ENCODE data around the gene STX16.

STX16 gene

GRCh38 chr20:58625585-58625984, 25.5 kb upstream of the STX16 start:
- TF ChIP-seq CTCF (conservative IDR thresholded peaks at IDR 0.05), result no peak
- no peak overlapping the region for H3K27ac ChIP-seq

- H3K27ac ChIP-seq, result no peak overlapping the region
- TF ChIP-seq CTCF (conservative IDR thresholded peaks at IDR 0.05), result no peak
Observed at GRCh38 chr20:58626051-58626450, 25.0 kb upstream of the STX16 start.

GRCh38 chr20:58627212-58628072, 23.6 kb upstream of the STX16 start:
- no peak for TF ChIP-seq CTCF (conservative IDR thresholded peaks at IDR 0.05)
- no peak overlapping the region for H3K27ac ChIP-seq

GRCh38 chr20:58628491-58629214, 22.4 kb upstream of the STX16 start:
- no peak overlapping the region for H3K27ac ChIP-seq
- TF ChIP-seq CTCF (conservative IDR thresholded peaks at IDR 0.05), result no peak

GRCh38 chr20:58629215-58629580, 21.9 kb upstream of the STX16 start:
- no peak overlapping the region for H3K27ac ChIP-seq
- no peak for TF ChIP-seq CTCF (conservative IDR thresholded peaks at IDR 0.05)

GRCh38 chr20:58630063-58630462, 21.0 kb upstream of the STX16 start:
- H3K27ac ChIP-seq, result no peak overlapping the region
- no peak for TF ChIP-seq CTCF (conservative IDR thresholded peaks at IDR 0.05)

- H3K27ac ChIP-seq, result no peak overlapping the region
- TF ChIP-seq CTCF (conservative IDR thresholded peaks at IDR 0.05), result no peak
Observed at GRCh38 chr20:58633161-58634053, 17.7 kb upstream of the STX16 start.

Data from VCaP (cell line).